Iris pigment epithelial cell (primary cell): Measurements from ENCODE around the gene SYNDIG1.

ENCODE experiments used
- DNase-seq: peaks from one replicate; pipeline ENCODE4 v3.0.0-alpha.2; 2011; ENCODE audit warnings: low read depth

SYNDIG1 gene

GRCh38 chr20:24448170-24448569 lies 21.3 kb upstream of the SYNDIG1 start:
- DNase-seq: no peak

DNA sequence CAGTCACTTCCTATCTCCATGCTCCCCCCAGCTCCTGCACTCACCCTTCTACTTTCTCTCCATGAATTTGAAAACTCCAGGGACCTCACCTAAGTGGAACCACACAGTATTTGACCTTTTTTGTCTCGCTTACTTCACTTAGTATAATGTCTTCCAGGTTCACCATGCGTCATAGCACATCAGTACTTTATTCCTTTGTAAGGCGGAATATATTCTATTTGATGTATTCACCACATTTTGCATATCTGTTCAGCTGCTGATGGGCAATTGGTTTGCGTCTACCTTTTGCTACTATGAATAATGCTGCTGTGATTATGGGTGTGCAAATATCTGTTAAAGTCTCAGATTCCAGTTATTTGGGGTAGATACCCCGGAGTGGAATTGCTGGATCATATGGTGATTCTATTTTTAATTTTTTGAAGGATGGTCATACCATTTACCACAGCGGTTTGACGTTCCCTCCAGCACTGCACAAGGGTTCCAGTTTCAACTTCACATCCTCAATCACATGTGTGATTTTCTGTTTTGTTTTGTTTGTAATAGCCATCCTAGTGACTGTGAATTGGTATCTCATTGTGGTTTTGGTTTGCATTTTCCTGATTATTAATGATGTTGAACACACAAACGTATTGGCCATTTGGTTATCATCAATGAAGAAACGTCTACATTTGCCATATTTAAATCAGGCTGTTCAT lies 20.3 kb upstream of the SYNDIG1 start:
- DNase-seq: no peak

DNA sequence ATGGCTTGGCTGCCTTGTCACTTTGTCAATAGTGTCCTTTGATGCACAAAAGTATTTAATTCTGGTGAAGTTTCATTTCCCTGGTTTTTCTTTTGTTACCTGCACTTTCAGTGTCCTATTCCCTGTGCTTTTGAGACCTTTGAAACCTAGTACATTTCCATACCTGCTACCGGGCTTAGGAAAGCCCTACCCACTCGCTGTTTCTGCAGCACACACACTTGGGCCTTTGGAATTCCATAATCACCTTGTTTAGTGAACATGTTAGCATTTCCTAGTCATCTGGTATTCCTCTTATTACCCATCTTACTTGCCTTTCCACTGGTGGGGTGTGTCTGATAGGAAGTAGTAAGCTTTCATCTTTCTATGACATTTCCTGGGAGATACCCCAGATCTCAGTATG lies 19.3 kb upstream of the SYNDIG1 start:
- DNase-seq: no peak

DNA sequence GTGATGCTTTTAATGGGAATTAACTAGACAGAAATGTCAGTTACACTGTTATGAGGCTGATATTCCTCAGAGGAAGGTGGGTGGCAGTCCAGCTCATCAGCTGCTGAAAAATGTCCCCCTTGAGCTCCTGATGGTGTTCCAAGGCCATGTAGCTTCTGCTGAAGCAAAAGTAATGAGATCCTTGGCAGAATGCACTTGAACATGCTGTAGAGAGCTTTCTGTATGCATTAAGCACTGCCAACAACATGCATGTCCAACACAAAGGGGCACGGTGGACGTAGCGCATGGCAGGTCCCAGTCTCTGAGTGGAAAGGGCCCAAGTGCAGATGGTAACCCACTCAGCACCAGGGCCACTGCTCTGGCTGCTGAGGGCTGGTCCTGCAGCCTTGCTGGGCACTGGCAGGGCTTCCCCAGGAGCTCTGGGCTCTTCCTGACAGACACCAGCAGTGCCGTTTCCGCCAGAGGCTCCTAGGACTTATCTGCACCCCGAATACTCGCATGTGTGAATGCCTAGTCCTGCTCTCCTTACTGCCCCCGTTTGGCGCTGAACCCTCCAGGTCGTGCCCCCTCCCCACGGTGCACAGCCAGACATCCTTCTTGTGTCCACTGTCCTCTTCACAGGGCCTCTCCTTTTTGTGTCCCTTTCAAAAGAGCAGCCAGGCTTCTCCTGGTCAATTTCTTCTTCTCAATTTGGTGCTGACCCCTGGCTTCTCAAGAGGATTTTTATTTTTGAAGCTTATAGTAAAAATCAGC lies 18.6 kb upstream of the SYNDIG1 start:
- no peak for DNase-seq

GRCh38 chr20:24451428-24451827 lies 18.0 kb upstream of the SYNDIG1 start:
- no peak for DNase-seq

GRCh38 chr20:24452016-24452415 lies 17.4 kb upstream of the SYNDIG1 start:
- no peak for DNase-seq

DNA sequence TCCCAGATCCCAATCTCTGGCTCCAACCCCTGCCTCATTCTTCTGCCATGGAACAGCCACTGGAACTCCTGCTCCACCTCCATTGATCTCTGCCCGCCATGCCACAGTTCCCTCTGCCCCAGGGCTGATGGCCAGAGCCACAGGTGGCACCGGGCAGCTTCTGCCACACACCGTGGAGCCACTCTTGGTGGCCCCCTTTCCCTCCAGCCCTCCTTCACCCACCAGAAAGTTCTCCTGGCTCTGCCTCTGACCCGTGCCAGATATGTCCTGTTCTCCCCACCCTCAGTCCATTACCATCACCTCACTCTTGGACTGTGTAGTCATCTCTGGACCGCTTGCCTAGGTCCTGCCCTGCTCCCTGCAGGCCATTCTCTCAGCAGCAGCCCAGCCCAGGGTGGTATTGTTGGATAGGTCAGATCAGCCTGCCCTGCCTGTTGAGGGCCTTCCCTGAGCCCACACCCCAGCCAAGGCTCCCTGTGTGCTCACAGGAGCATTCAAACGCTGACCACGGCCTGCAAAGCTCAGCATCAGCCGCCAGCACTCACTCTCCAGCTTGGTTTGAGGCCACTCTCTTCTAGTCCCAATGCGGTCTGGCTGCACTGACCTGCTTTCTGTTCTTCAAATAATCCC lies 16.8 kb upstream of the SYNDIG1 start:
- no peak for DNase-seq

DNA sequence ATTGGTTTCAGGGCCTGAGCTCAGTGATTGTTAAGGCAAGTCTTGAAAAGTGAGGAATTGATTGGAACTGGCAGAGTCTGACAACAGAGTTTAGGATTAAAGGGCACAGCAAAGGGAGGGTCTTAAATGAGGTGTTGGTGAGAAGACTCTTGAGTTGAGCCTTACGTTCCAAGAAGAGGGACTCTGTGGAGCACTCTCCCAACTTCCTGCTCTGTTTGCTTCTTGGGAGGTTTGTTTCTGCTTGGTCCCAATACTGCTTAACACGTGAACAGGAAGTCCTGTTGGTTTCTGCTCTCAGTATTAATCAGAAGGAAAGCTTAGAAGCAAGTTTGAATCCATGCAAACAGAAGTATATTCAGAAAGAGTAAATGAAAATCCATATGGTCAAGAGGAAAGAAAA lies 15.6 kb upstream of the SYNDIG1 start:
- no peak for DNase-seq

DNA sequence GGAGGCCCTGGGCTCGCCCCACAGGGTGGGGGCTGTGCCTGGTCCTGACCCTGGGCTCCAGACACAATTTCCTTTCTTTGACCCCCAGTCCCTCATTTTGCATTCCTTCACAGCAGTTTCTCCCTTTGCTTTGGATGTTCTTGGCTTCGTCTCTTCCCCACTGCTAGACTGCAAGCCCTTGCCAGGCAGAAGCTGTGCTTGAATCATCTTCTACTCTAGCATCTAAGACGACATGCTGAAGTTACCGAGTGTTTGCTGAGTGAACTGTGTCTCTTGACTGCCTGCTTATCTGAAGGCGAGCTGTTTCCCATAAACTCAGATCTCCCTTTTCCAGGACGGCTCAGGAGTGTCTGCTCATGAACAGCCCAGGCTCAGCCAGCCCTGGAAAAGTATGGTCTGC lies 14.3 kb upstream of the SYNDIG1 start:
- no peak for DNase-seq

GRCh38 chr20:24456398-24456781 lies 13.0 kb upstream of the SYNDIG1 start:
- DNase-seq: no peak

GRCh38 chr20:24458436-24458835 lies 11.0 kb upstream of the SYNDIG1 start:
- no peak for DNase-seq

GRCh38 chr20:24459733-24460132 lies 9.7 kb upstream of the SYNDIG1 start:
- no peak for DNase-seq

GRCh38 chr20:24460712-24461111 lies 8.7 kb upstream of the SYNDIG1 start:
- no peak for DNase-seq

- no peak for DNase-seq
Measured at GRCh38 chr20:24461848-24462247, 7.6 kb upstream of the SYNDIG1 start.

- no peak for DNase-seq
Measured at GRCh38 chr20:24462460-24463010, 6.9 kb upstream of the SYNDIG1 start.

DNA sequence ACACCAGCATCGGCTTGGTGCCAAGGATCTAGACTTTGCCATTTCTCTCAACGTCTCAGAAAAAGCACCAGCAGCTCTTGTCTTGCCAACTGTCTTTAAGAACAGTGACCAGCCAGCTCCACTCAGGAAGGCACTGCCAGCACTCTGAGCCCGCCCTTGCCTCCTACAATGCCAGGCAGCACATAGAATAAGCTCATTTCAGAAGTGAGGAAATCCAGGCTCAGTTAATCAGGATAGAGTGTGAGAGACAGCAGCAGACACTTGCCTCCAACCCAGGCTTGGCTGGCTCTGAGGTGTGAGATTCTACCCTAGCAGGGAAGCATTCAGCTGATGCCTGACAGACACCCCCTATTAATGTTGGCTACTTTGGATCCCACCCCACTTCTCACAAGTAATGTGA lies 4.3 kb upstream of the SYNDIG1 start:
- DNase-seq: no peak

- DNase-seq: peak; percentile 32
Measured at GRCh38 chr20:24465730-24466129, 3.7 kb upstream of the SYNDIG1 start.

DNA sequence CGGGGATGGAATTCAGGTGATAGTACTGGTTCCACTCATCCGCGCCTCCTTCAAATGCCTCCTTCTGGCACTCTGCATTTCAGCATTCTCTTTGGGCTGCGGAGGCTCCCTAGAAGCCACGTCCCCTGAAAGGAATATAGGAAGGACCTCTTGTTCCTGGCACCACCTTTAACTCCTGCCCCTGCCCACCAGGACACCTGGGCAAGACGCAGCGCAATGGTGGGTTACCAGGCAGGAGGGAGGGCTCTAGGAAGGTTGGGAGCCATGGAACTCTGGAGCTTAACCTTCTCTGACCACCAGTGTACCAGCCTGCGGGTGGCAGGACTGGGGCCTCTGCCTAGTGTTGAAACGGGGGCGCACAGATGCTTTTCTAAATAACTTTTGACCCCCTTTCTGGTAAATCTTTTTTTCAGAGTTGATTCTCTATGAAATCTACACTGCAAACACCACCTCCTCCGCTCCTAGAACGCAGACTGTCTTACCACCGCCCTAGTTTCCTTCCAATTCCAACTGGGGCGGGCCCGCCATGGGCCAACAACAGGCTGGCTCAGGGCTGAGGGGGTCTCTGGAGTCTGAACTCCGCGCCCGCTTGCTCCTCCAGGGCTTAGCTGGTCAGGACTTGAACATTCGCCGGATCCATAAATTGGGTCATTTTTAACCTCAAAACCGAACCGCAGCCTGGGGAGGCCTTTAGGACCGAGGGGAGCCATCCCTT lies 871 bp upstream of the SYNDIG1 start:
- no peak for DNase-seq

DNA sequence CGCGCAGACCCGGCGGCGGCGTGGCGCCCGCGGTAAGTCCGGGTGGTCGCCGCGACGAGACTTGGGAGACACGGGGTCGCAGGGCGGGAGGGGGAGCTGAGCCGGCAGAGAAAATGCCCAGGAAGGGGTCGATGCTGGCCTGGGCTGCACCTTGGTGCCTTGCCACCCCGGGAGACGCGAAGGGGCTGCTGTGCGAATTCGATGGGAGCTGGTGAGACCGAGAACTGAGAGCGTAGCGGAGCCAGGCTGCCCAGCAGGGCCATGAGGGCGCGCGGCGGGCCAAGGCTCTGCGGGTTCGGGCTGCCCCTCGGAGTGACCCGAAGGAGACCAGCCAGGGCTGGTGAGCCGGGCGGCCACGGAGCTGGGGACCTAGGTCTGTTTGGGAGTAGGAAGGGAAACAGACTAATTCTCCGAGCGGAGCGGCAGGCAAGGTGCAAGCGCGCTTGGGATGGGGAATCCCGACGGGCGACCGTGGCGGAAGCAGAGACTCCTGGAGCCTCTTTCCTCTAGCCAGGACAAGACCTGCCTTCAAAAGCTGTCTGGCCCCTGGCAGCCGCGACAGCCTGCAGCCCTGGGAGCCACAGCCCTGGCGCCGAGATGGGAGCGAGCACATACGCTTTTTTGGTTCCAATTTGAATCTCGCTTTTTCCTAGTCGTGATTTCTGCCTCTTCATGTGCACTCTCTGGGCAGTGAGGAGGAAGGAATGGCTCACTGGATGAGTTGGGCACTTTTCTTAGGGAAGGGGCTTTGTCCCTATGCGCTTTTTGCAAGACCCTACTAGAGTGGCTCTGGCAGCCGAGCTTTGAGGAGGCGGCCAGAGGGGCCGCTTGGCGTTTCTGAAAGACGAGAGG lies 691 bp downstream of the SYNDIG1 start:
- DNase-seq: peak; percentile 11

DNA sequence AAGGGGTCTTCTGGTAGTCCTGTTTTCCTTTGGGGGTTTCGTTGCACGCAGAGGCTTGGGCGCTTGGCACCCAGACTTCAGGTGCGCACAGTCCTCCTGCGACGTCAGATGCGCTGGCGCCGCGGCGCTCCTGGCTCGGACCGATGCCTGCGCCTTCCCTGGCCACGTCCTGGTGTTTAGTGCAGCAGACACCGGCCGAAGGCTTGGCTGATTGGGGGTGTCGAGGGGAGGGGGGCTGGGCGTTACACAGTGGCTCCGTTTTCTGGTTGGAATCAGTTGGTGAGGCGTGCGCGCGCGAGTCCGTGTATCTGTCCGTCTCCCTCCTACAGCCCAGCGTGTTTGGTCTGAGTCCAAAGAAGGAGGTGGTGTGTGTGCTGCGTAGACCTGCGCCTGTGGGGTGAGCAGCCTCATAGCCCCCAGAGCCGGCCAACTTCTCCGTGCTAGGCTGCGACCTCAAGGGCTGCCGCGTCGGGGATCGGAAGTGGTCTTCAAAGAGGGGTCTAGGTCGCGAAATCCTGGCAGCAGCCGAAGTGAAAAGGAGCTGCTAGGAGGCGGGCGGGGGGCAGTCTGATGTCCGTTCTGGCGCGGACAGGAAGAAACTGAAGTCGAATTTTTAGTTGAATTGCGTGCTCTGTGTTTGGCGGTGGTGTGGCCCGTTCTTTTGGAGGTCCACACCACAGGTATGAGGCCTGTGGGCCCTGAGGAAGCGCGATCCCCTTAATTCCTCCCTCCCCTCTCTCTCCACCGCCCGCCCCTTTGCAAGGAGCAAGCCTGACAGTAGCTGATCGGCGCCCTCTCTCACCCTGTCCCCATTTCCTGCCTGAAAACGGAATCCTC lies 1.5 kb downstream of the SYNDIG1 start:
- no peak for DNase-seq

- no peak for DNase-seq
Measured at GRCh38 chr20:24472426-24472825, 3.0 kb downstream of the SYNDIG1 start.
